ENCODE measurements around the gene MPZ. TPM values are rescaled to one million over a fixed set of nuclear protein-coding genes. Genes with fewer than 3 reads are reported as not detected.

MPZ gene
- total and polyA plus RNA-seq, 2 experiments from 2014 or later: 0.21 to 2.1 TPM

- H3K27me3 ChIP-seq: no peaks in the 10 kb centered on the region
- DNase-seq (ENCODE audit: low spot score): no peak
- H4K20me1 ChIP-seq (ENCODE audit: insufficient read depth, poor library complexity, severe bottlenecking): no peaks in the 10 kb centered on the region
- H3K27ac ChIP-seq: no peak overlapping the region
- no peaks in the 10 kb centered on the region for H3K79me2 ChIP-seq
- no peak overlapping the region for H2AFZ ChIP-seq
- no peak overlapping the region for H3K4me3 ChIP-seq
- H3K9me3 ChIP-seq (ENCODE audit: low read depth): no peaks in the 10 kb centered on the region
- H3K4me2 ChIP-seq: no peak overlapping the region
- peaks cover 4% of the 10 kb centered on the region for H3K4me1 ChIP-seq (ENCODE audit: insufficient read depth)
- H3K9me2 ChIP-seq (replicated peaks; ENCODE audit: insufficient read depth): no peaks in the 10 kb centered on the region
- 88% methylated on average over 2 of the region's 2 CpGs for WGBS (ENCODE audit: low lambda C conversion rate, missing lambda C conversion rate)
- TF ChIP-seq EZH2phosphoT487 (IDR thresholded peaks at IDR 0.05; ENCODE audit: low read depth, severe bottlenecking, unreplicated experiment) (no peak), EZH2 (IDR thresholded peaks at IDR 0.05; ENCODE audit: borderline replicate concordance) (no peak)
- TF ChIP-seq, protein P1, sequence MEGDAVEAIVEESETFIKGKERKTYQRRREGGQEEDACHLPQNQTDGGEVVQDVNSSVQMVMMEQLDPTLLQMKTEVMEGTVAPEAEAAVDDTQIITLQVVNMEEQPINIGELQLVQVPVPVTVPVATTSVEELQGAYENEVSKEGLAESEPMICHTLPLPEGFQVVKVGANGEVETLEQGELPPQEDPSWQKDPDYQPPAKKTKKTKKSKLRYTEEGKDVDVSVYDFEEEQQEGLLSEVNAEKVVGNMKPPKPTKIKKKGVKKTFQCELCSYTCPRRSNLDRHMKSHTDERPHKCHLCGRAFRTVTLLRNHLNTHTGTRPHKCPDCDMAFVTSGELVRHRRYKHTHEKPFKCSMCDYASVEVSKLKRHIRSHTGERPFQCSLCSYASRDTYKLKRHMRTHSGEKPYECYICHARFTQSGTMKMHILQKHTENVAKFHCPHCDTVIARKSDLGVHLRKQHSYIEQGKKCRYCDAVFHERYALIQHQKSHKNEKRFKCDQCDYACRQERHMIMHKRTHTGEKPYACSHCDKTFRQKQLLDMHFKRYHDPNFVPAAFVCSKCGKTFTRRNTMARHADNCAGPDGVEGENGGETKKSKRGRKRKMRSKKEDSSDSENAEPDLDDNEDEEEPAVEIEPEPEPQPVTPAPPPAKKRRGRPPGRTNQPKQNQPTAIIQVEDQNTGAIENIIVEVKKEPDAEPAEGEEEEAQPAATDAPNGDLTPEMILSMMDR (IDR thresholded peaks at IDR 0.05; ENCODE audit: poor library complexity): no peak
- no peaks in the 10 kb centered on the region for H3K36me3 ChIP-seq (replicated peaks; ENCODE audit: insufficient read depth, low read depth)
Observed at GRCh38 chr1:161285113-161285512, 24.7 kb downstream of the MPZ start.

GRCh38 chr1:161282991-161283390 lies 26.8 kb downstream of the MPZ start:
- Histone ChIP-seq H3K4me2 (no peak overlapping the region), H2AFZ (no peak overlapping the region), H3K4me1 (ENCODE audit: insufficient read depth) (peaks cover 4% of the 10 kb centered on the region), H3K9me3 (ENCODE audit: low read depth) (no peaks in the 10 kb centered on the region), H3K79me2 (no peaks in the 10 kb centered on the region), H3K4me3 (no peak overlapping the region), H4K20me1 (ENCODE audit: insufficient read depth, poor library complexity, severe bottlenecking) (no peaks in the 10 kb centered on the region), H3K36me3 (replicated peaks; ENCODE audit: insufficient read depth, low read depth) (no peaks in the 10 kb centered on the region), H3K9me2 (replicated peaks; ENCODE audit: insufficient read depth) (no peaks in the 10 kb centered on the region), H3K27me3 (no peaks in the 10 kb centered on the region), H3K27ac (no peak overlapping the region)
- TF ChIP-seq EZH2 (IDR thresholded peaks at IDR 0.05; ENCODE audit: borderline replicate concordance) (no peak), EZH2phosphoT487 (IDR thresholded peaks at IDR 0.05; ENCODE audit: low read depth, severe bottlenecking, unreplicated experiment) (no peak)
- TF ChIP-seq, protein P1 (IDR thresholded peaks at IDR 0.05; ENCODE audit: poor library complexity): no peak
- no peak for DNase-seq (ENCODE audit: low spot score)
- WGBS (ENCODE audit: low lambda C conversion rate, missing lambda C conversion rate): 88% methylated on average over 1 of the region's 1 CpG

- DNase-seq (ENCODE audit: low spot score): no peak
- H3K4me3 ChIP-seq: no peak overlapping the region
- no peaks in the 10 kb centered on the region for H3K9me3 ChIP-seq (ENCODE audit: low read depth)
- peaks cover 18% of the 10 kb centered on the region for H3K4me1 ChIP-seq (ENCODE audit: insufficient read depth)
- no peak overlapping the region for H2AFZ ChIP-seq
- TF ChIP-seq EZH2phosphoT487 (IDR thresholded peaks at IDR 0.05; ENCODE audit: low read depth, severe bottlenecking, unreplicated experiment): no peak
- TF ChIP-seq, protein P1 (IDR thresholded peaks at IDR 0.05; ENCODE audit: poor library complexity): no peak
- TF ChIP-seq EZH2 (IDR thresholded peaks at IDR 0.05; ENCODE audit: borderline replicate concordance): no peak
- no peak overlapping the region for H3K27ac ChIP-seq
- H3K4me2 ChIP-seq: no peak overlapping the region
- no peaks in the 10 kb centered on the region for H4K20me1 ChIP-seq (ENCODE audit: insufficient read depth, poor library complexity, severe bottlenecking)
- no peaks in the 10 kb centered on the region for H3K79me2 ChIP-seq
- H3K36me3 ChIP-seq (replicated peaks; ENCODE audit: insufficient read depth, low read depth): no peaks in the 10 kb centered on the region
- 41% methylated on average over 3 of the region's 3 CpGs for WGBS (ENCODE audit: low lambda C conversion rate, missing lambda C conversion rate)
- H3K9me2 ChIP-seq (replicated peaks; ENCODE audit: insufficient read depth): no peaks in the 10 kb centered on the region
- no peaks in the 10 kb centered on the region for H3K27me3 ChIP-seq
Observed at GRCh38 chr1:161274874-161275273, 34.9 kb downstream of the MPZ start.

DNA sequence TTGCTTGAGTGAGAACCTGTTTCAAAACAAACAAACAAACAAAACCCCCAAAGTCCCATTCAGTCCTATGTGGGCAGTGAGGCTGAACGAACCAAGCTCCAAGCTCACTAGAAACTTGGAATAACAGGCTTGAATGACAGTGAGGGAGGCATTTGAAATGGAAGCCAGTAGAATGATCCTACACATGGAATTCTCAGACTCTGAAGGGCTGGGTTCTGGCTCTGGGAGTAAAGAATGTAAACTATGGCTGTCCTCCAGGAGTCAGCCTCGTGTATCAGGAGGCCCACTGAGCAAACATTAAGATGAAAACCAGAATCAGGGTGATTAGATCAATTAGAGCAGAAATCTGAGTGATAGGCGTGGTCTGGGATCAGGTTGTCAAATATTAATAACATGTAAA lies 36.4 kb downstream of the MPZ start:
- Histone ChIP-seq H3K9me3 (ENCODE audit: low read depth) (no peaks in the 10 kb centered on the region), H2AFZ (no peak overlapping the region), H3K4me3 (no peak overlapping the region), H3K27me3 (no peaks in the 10 kb centered on the region), H3K4me1 (ENCODE audit: insufficient read depth) (peaks cover 18% of the 10 kb centered on the region), H3K79me2 (no peaks in the 10 kb centered on the region), H3K27ac (no peak overlapping the region), H3K4me2 (no peak overlapping the region), H3K36me3 (replicated peaks; ENCODE audit: insufficient read depth, low read depth) (no peaks in the 10 kb centered on the region), H4K20me1 (ENCODE audit: insufficient read depth, poor library complexity, severe bottlenecking) (no peaks in the 10 kb centered on the region), H3K9me2 (replicated peaks; ENCODE audit: insufficient read depth) (no peaks in the 10 kb centered on the region)
- TF ChIP-seq, protein P1 (IDR thresholded peaks at IDR 0.05; ENCODE audit: poor library complexity): no peak
- no peak for TF ChIP-seq EZH2phosphoT487 (IDR thresholded peaks at IDR 0.05; ENCODE audit: low read depth, severe bottlenecking, unreplicated experiment)
- no peak for TF ChIP-seq EZH2 (IDR thresholded peaks at IDR 0.05; ENCODE audit: borderline replicate concordance)
- DNase-seq (ENCODE audit: low spot score): no peak
- WGBS (ENCODE audit: low lambda C conversion rate, missing lambda C conversion rate): 57% methylated on average over 3 of the region's 3 CpGs
